ENCODE data around the gene SPATS1. TPM values are rescaled to one million over a fixed set of nuclear protein-coding genes. Genes with fewer than 3 reads are reported as not detected.

The SPATS1 gene
- polyA plus RNA-seq, 1 donor from 2014 or later, result not detected

- no peaks in the 10 kb centered on the region for H3K36me3 ChIP-seq (ENCODE audit: insufficient read depth, low read length)
- H3K79me2 ChIP-seq (replicated peaks; ENCODE audit: insufficient read depth, low read length), result no peaks in the 10 kb centered on the region
- no peak overlapping the region for H3K27ac ChIP-seq (ENCODE audit: low read length)
- no peak overlapping the region for H2AFZ ChIP-seq (ENCODE audit: low read depth, low read length)
- H3K27me3 ChIP-seq (ENCODE audit: insufficient read depth, low read depth, low read length), result no peaks in the 10 kb centered on the region
- H3K9me3 ChIP-seq (ENCODE audit: low read length), result no peaks in the 10 kb centered on the region
- H3K9ac ChIP-seq (ENCODE audit: low read length), result no peak overlapping the region
- TF ChIP-seq, protein P1, sequence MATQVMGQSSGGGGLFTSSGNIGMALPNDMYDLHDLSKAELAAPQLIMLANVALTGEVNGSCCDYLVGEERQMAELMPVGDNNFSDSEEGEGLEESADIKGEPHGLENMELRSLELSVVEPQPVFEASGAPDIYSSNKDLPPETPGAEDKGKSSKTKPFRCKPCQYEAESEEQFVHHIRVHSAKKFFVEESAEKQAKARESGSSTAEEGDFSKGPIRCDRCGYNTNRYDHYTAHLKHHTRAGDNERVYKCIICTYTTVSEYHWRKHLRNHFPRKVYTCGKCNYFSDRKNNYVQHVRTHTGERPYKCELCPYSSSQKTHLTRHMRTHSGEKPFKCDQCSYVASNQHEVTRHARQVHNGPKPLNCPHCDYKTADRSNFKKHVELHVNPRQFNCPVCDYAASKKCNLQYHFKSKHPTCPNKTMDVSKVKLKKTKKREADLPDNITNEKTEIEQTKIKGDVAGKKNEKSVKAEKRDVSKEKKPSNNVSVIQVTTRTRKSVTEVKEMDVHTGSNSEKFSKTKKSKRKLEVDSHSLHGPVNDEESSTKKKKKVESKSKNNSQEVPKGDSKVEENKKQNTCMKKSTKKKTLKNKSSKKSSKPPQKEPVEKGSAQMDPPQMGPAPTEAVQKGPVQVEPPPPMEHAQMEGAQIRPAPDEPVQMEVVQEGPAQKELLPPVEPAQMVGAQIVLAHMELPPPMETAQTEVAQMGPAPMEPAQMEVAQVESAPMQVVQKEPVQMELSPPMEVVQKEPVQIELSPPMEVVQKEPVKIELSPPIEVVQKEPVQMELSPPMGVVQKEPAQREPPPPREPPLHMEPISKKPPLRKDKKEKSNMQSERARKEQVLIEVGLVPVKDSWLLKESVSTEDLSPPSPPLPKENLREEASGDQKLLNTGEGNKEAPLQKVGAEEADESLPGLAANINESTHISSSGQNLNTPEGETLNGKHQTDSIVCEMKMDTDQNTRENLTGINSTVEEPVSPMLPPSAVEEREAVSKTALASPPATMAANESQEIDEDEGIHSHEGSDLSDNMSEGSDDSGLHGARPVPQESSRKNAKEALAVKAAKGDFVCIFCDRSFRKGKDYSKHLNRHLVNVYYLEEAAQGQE (IDR thresholded peaks at IDR 0.05; ENCODE audit: borderline replicate concordance), result no peak
- TF ChIP-seq CTCF (IDR thresholded peaks at IDR 0.05; ENCODE audit: poor library complexity, severe bottlenecking) (no peak), RAD21 (conservative IDR thresholded peaks at IDR 0.05) (no peak), TAF1 (IDR thresholded peaks at IDR 0.05; ENCODE audit: low read depth) (no peak), EZH2 (IDR thresholded peaks at IDR 0.05; ENCODE audit: borderline replicate concordance, insufficient read depth, low read length, poor library complexity, severe bottlenecking) (no peak)
- no peaks in the 10 kb centered on the region for H3K9me2 ChIP-seq (ENCODE audit: insufficient read depth, low read length)
- H3K4me2 ChIP-seq (ENCODE audit: low read length), result no peak overlapping the region
- H3K4me3 ChIP-seq (ENCODE audit: low read length), result no peak overlapping the region
- no peaks in the 10 kb centered on the region for H3F3A ChIP-seq (ENCODE audit: insufficient read depth, low read length, poor library complexity, severe bottlenecking)
- H4K20me1 ChIP-seq (ENCODE audit: insufficient read depth), result no peaks in the 10 kb centered on the region
Observed at GRCh38 chr6:44339763-44340625, 2.5 kb upstream of the SPATS1 start.

GRCh38 chr6:44341095-44341890, 1.2 kb upstream of the SPATS1 start:
- Histone ChIP-seq H2AFZ (ENCODE audit: low read depth, low read length) (no peak overlapping the region), H3K9me3 (ENCODE audit: low read length) (no peaks in the 10 kb centered on the region), H4K20me1 (ENCODE audit: insufficient read depth) (no peaks in the 10 kb centered on the region), H3K79me2 (replicated peaks; ENCODE audit: insufficient read depth, low read length) (no peaks in the 10 kb centered on the region), H3K9ac (ENCODE audit: low read length) (no peak overlapping the region), H3K36me3 (ENCODE audit: insufficient read depth, low read length) (no peaks in the 10 kb centered on the region), H3K4me3 (ENCODE audit: low read length) (no peak overlapping the region), H3K9me2 (ENCODE audit: insufficient read depth, low read length) (no peaks in the 10 kb centered on the region), H3K4me2 (ENCODE audit: low read length) (no peak overlapping the region), H3K27ac (ENCODE audit: low read length) (no peak overlapping the region), H3F3A (ENCODE audit: insufficient read depth, low read length, poor library complexity, severe bottlenecking) (no peaks in the 10 kb centered on the region), H3K27me3 (ENCODE audit: insufficient read depth, low read depth, low read length) (no peaks in the 10 kb centered on the region)
- no peak for TF ChIP-seq MXI1 (conservative IDR thresholded peaks at IDR 0.05; ENCODE audit: poor library complexity, severe bottlenecking)
- no peak for TF ChIP-seq SMC3 (conservative IDR thresholded peaks at IDR 0.05; ENCODE audit: poor library complexity)
- TF ChIP-seq RAD21 (conservative IDR thresholded peaks at IDR 0.05), result no peak
- no peak for TF ChIP-seq CTCF (IDR thresholded peaks at IDR 0.05; ENCODE audit: poor library complexity, severe bottlenecking)
- no peak for TF ChIP-seq TAF1 (IDR thresholded peaks at IDR 0.05; ENCODE audit: low read depth)
- no peak for TF ChIP-seq EZH2 (IDR thresholded peaks at IDR 0.05; ENCODE audit: borderline replicate concordance, insufficient read depth, low read length, poor library complexity, severe bottlenecking)
- TF ChIP-seq, protein P1 (IDR thresholded peaks at IDR 0.05; ENCODE audit: borderline replicate concordance), result no peak
- no peak for TF ChIP-seq POLR2AphosphoS5 (IDR thresholded peaks at IDR 0.05)
- TF ChIP-seq EP300 (conservative IDR thresholded peaks at IDR 0.05; ENCODE audit: poor library complexity, severe bottlenecking), result no peak
